Colonic mucosa (tissue), 4 donors: ENCODE measurements around the gene HLA-DPA1. TPM values are rescaled to one million over a fixed set of nuclear protein-coding genes. Genes with fewer than 3 reads are reported as not detected.

ENCODE experiments used
- DNase-seq: peaks from one replicate; pipeline ENCODE4 v3.0.0-alpha.2; 2020
- H3K27ac ChIP-seq: fragments of 200-600 bp; one replicate; pipeline ENCODE4 v1.8.0; 2021
- H3K27me3 ChIP-seq: fragments of 200-600 bp; one replicate; pipeline ENCODE4 v1.8.0; 2021
- H3K36me3 ChIP-seq: fragments of 200-600 bp; one replicate; pipeline ENCODE4 v1.8.0; 2021
- H3K4me1 ChIP-seq: fragments of 200-600 bp; one replicate; pipeline ENCODE4 v1.8.0; 2021; ENCODE audit warnings: mild to moderate bottlenecking
- H3K4me3 ChIP-seq: fragments of 200-600 bp; one replicate; pipeline ENCODE4 v1.8.0; 2021
- H3K9ac ChIP-seq, 2 donors: one replicate each; pipeline ENCODE4 v1.7.0; 2013; ENCODE audit warnings: control low read depth in 2 of 2, low read depth in 2 of 2, low read length in 2 of 2
- H3K9me3 ChIP-seq: fragments of 200-600 bp; one replicate; pipeline ENCODE4 v1.8.0; 2021
- CTCF ChIP-seq: fragments of 200-600 bp; IDR thresholded peaks from one replicate; pipeline ENCODE4 v1.8.0; 2022; ENCODE audit warnings: antibody characterized with exemption, mild to moderate bottlenecking
- intact Hi-C: fragments of 100-400 bp; cut with DNase I; formaldehyde crosslinking; loops from one replicate; pipeline ENCODE4 v1.14.1; 2022
- total RNA-seq, 2 donors: library from RNA; stranded (reverse); fragmentation: NEBNext Ultra II Directional in 1 of 2; extraction: Animal tissue kit (Norgen Biotek cat#: 25700) in 1 of 2; gene quantifications; one replicate each; pipeline ENCODE4 v1.2.1, GENCODE V29; 2021
- donor health status: healthy.
- donor health status: DM: no; HTN: no; CAD: no.
- donor health status: DM: no; HTN: no; CAD: no.

Gene HLA-DPA1
- total RNA-seq, 2 donors from 2014 or later: 18.7 to 58.7 TPM

GRCh38 chr6:33076406-33076934, 3.0 kb upstream of the HLA-DPA1 start:
- H3K4me3 ChIP-seq: peak overlapping the region; percentile 19
- intact Hi-C loops: no loop called here
- TF ChIP-seq CTCF: no peak
- H3K9me3 ChIP-seq: no peaks in the 10 kb centered on the region
- DNase-seq: no peak
- H3K9ac ChIP-seq: peak overlapping the region; percentile 44 to 46
- H3K4me1 ChIP-seq: no peaks in the 10 kb centered on the region
- H3K27me3 ChIP-seq: no peaks in the 10 kb centered on the region
- peak overlapping the region; percentile 9 for H3K27ac ChIP-seq
- no peaks in the 10 kb centered on the region for H3K36me3 ChIP-seq

GRCh38 chr6:33075568-33076405, 2.3 kb upstream of the HLA-DPA1 start, which contains the start of gene HLA-DPB1:
Gene HLA-DPB1, plus strand, starts transcription at chr6:33075990. Its CDS starts 52 bp downstream, at chr6:33076042.
- no peaks in the 10 kb centered on the region for H3K9me3 ChIP-seq
- H3K36me3 ChIP-seq: no peaks in the 10 kb centered on the region
- H3K4me1 ChIP-seq: no peaks in the 10 kb centered on the region
- peak within 1 kb of the TSS; percentile 19 for H3K4me3 ChIP-seq
- H3K9ac ChIP-seq: peak within 1 kb of the TSS; percentile 44 to 46
- DNase-seq: no peak
- no peaks in the 10 kb centered on the region for H3K27me3 ChIP-seq
- TF ChIP-seq CTCF: no peak
- peak within 1 kb of the TSS; percentile 9 for H3K27ac ChIP-seq
- intact Hi-C loops: no loop called here

- intact Hi-C loops: no loop called here
- no peaks in the 10 kb centered on the region for H3K4me1 ChIP-seq
- no peaks in the 10 kb centered on the region for H3K36me3 ChIP-seq
- no peak for DNase-seq
- H3K9me3 ChIP-seq: no peaks in the 10 kb centered on the region
- TF ChIP-seq CTCF: no peak
- H3K27me3 ChIP-seq: no peaks in the 10 kb centered on the region
- no peak overlapping the region for H3K9ac ChIP-seq
- H3K4me3 ChIP-seq: no peak overlapping the region
- no peak overlapping the region for H3K27ac ChIP-seq
These were observed 1.7 kb upstream of the HLA-DPA1 start for GRCh38 chr6:33075208-33075567.

GRCh38 chr6:33072508-33073100, 845 bp downstream of the HLA-DPA1 start:
- peak overlapping the region; percentile 24 for H3K27ac ChIP-seq
- intact Hi-C loops: no loop called here
- no peak for TF ChIP-seq CTCF
- H3K4me1 ChIP-seq: no peaks in the 10 kb centered on the region
- H3K27me3 ChIP-seq: no peaks in the 10 kb centered on the region
- peak overlapping the region; percentile 8 for H3K4me3 ChIP-seq
- no peaks in the 10 kb centered on the region for H3K36me3 ChIP-seq
- H3K9me3 ChIP-seq: no peaks in the 10 kb centered on the region
- peak overlapping the region; percentile 36 to 46 for H3K9ac ChIP-seq
- no peak for DNase-seq

GRCh38 chr6:33071569-33071968, 1.9 kb downstream of the HLA-DPA1 start:
- H3K4me3 ChIP-seq: no peak overlapping the region
- no peak for TF ChIP-seq CTCF
- no peaks in the 10 kb centered on the region for H3K9me3 ChIP-seq
- intact Hi-C loops: no loop called here
- H3K27ac ChIP-seq: no peak overlapping the region
- H3K9ac ChIP-seq: no peak overlapping the region
- no peak for DNase-seq
- H3K36me3 ChIP-seq: no peaks in the 10 kb centered on the region
- no peaks in the 10 kb centered on the region for H3K4me1 ChIP-seq
- H3K27me3 ChIP-seq: no peaks in the 10 kb centered on the region
